Osteocyte (in vitro differentiated cells): ENCODE data around the gene MED8. TPM values are rescaled to one million over a fixed set of nuclear protein-coding genes. Genes with fewer than 3 reads are reported as not detected.

Experiments used
- DNase-seq: peaks from one replicate; pipeline ENCODE4 v3.0.0; 2021; ENCODE audit warnings: mixed read lengths; ENCODE audit not compliant: unreplicated experiment; ENCODE audit errors: extremely low spot score
- H3K27ac Mint-ChIP-seq: one replicate; pipeline ENCODE4 v1.8.0; 2021; ENCODE audit warnings: mild to moderate bottlenecking, mixed read lengths; ENCODE audit not compliant: unreplicated experiment
- H3K27me3 Mint-ChIP-seq: one replicate; pipeline ENCODE4 v1.8.0; 2021; ENCODE audit warnings: mixed read lengths; ENCODE audit not compliant: unreplicated experiment
- H3K36me3 Mint-ChIP-seq: one replicate; pipeline ENCODE4 v1.8.0; 2021; ENCODE audit warnings: mixed read lengths; ENCODE audit not compliant: unreplicated experiment
- H3K4me1 Mint-ChIP-seq: one replicate; pipeline ENCODE4 v1.8.0; 2021; ENCODE audit warnings: mixed read lengths; ENCODE audit not compliant: unreplicated experiment
- H3K4me3 Mint-ChIP-seq: one replicate; pipeline ENCODE4 v1.8.0; 2021; ENCODE audit warnings: mild to moderate bottlenecking, moderate library complexity, mixed read lengths; ENCODE audit not compliant: unreplicated experiment
- H3K9me3 Mint-ChIP-seq: one replicate; pipeline ENCODE4 v1.8.0; 2021; ENCODE audit warnings: mixed read lengths; ENCODE audit not compliant: unreplicated experiment
- total RNA-seq: library from RNA; stranded (reverse); gene quantifications from 2 replicates; pipeline ENCODE4 v1.2.1, GENCODE V29; 2021
- TF ChIP-seq, protein P1 (sequence below): fragments of 200-600 bp; sonication (generic); IDR thresholded peaks from 2 replicates; pipeline ENCODE4 v1.5.0; 2021; ENCODE audit warnings: antibody characterized with exemption, mild to moderate bottlenecking, moderate library complexity

The MED8 gene
- total RNA-seq, 1 donor from 2014 or later: 40.4 TPM

DNA sequence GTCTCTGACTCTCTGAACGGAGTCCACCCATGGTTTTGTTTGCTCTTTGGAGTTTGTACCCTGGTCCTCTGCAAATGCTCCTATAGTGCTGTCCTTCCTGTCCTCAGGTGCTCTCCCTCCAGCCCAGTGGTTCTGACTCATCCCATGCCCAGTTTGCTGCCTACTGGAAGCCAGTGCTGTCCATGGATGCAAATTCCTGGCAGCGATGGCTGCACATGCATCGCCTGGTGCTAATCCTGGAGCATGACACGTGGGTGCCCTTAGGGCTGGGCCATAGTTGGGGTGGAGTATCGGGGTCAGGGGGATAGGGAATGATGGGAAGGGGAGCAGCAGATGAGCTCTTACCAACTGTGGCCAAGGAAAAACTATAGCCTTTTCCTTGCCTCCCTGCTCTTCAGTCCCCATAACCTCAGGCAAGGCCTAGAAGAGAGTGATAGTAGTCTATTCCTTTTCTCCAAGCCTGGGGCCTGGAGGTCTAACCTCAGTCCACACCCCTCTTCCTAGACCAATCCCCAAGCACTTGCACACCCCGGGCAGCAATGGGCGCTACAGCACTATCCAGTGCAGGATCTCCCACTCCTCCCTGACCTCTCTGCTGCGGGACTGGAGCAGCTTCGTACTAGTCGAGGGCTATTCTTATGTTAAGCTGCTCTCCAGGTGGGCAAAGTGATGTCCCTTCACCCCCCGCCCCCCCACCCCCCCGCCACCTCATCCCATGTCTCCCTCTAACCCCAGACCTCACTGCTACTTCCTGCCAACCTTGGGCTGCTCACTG is 32.6 kb upstream of the MED8 start:
- no peak for DNase-seq
- Mint-ChIP-seq H3K36me3 (peaks cover 37% of the 10 kb centered on the region), H3K4me3 (no peak overlapping the region), H3K9me3 (no peaks in the 10 kb centered on the region), H3K4me1 (no peaks in the 10 kb centered on the region), H3K27me3 (no peaks in the 10 kb centered on the region), H3K27ac (no peak overlapping the region)
- TF ChIP-seq, protein P1, sequence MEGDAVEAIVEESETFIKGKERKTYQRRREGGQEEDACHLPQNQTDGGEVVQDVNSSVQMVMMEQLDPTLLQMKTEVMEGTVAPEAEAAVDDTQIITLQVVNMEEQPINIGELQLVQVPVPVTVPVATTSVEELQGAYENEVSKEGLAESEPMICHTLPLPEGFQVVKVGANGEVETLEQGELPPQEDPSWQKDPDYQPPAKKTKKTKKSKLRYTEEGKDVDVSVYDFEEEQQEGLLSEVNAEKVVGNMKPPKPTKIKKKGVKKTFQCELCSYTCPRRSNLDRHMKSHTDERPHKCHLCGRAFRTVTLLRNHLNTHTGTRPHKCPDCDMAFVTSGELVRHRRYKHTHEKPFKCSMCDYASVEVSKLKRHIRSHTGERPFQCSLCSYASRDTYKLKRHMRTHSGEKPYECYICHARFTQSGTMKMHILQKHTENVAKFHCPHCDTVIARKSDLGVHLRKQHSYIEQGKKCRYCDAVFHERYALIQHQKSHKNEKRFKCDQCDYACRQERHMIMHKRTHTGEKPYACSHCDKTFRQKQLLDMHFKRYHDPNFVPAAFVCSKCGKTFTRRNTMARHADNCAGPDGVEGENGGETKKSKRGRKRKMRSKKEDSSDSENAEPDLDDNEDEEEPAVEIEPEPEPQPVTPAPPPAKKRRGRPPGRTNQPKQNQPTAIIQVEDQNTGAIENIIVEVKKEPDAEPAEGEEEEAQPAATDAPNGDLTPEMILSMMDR: no peak

DNA sequence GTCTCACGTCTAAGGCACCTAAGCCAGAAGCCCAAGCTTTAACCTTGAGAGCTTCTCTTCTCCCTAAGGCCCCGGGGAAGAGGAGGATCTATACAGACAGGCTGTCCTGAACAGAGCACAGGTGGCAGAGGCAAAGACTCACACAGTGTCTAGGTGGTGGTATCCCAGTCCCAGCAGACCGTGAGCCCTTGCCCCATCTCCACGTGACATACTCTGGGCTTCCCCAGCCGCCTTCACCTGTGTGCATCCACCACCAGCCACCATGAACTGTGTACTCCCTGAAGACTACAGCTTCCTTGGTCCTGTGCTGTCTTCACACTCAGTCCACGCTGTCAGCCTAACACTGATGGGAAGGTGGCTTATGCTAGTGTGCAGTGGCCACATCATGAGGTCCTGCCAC is 31.8 kb upstream of the MED8 start:
- H3K27me3 Mint-ChIP-seq: no peaks in the 10 kb centered on the region
- no peaks in the 10 kb centered on the region for H3K4me1 Mint-ChIP-seq
- no peak overlapping the region for H3K4me3 Mint-ChIP-seq
- DNase-seq: no peak
- H3K27ac Mint-ChIP-seq: no peak overlapping the region
- peaks cover 29% of the 10 kb centered on the region for H3K36me3 Mint-ChIP-seq
- TF ChIP-seq, protein P1: no peak
- H3K9me3 Mint-ChIP-seq: no peaks in the 10 kb centered on the region

DNA sequence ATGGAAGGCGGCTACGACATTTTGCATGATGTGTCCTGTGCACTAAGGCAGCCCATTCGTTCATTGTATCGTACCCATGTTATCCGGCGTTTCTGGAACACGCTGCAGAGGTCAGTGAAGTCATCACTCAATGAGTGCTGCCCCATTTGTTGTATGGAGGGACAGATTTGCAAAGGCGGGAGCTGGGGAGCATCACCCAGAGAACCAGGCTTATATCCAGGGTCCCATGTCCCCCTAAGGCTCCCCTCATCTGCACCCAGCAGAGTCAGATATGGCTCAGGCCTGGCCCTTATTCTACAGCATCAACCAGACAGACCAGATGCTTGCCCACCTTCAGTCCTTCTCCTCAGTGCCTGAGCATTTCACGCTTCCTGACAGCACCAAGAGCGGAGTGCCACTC is 31.3 kb upstream of the MED8 start:
- TF ChIP-seq, protein P1: no peak
- no peaks in the 10 kb centered on the region for H3K9me3 Mint-ChIP-seq
- no peaks in the 10 kb centered on the region for H3K4me1 Mint-ChIP-seq
- H3K4me3 Mint-ChIP-seq: no peak overlapping the region
- H3K27ac Mint-ChIP-seq: no peak overlapping the region
- DNase-seq: no peak
- no peaks in the 10 kb centered on the region for H3K27me3 Mint-ChIP-seq
- peaks cover 24% of the 10 kb centered on the region for H3K36me3 Mint-ChIP-seq

DNA sequence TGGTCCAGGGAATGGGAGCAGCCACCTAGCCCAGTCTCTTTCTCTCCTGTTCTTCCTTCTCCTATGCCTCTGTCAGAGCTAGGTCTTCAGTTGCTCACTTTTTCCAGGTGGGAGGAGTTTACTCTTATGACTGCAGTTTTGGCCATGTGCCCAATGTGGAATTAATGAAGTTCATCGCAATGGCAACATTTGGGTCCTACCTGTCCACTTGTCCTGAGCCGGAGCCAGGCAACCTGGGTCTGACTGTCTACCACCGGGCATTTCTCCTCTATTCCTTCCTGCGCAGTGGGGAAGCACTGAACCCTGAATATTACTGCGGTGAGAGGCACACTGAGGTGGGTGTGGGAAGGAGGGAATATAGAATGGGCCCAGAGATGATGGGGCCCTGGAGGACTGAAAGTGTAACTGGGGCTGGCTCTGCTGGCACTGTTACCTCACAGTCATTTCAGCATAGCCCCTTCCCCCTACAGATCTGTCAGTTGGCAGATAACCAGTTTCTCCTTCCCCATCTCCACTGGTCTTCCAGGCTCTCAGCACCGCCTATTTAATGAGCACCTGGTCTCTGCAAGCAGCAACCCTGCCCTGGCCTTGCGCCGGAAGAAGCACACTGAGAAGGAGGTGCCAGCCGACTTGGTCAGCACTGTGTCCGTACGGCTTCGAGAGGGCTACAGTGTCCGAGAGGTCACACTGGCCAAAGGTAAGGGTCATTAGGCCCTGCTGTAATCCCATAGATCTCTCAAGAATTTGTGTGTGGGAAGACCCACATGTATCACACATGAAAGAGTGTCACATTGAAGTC is 30.2 kb upstream of the MED8 start:
- Mint-ChIP-seq H3K4me3 (no peak overlapping the region), H3K36me3 (peaks cover 22% of the 10 kb centered on the region), H3K9me3 (no peaks in the 10 kb centered on the region), H3K27me3 (no peaks in the 10 kb centered on the region), H3K4me1 (no peaks in the 10 kb centered on the region), H3K27ac (no peak overlapping the region)
- TF ChIP-seq, protein P1: no peak
- no peak for DNase-seq

- TF ChIP-seq, protein P1: no peak
- H3K27ac Mint-ChIP-seq: no peak overlapping the region
- no peaks in the 10 kb centered on the region for H3K27me3 Mint-ChIP-seq
- no peaks in the 10 kb centered on the region for H3K9me3 Mint-ChIP-seq
- no peak overlapping the region for H3K4me3 Mint-ChIP-seq
- peaks cover 19% of the 10 kb centered on the region for H3K36me3 Mint-ChIP-seq
- H3K4me1 Mint-ChIP-seq: no peaks in the 10 kb centered on the region
- no peak for DNase-seq
Measured at GRCh38 chr1:43418858-43419257, 29.3 kb upstream of the MED8 start.
